HEK293 (cell line): ENCODE measurements around the gene UGT1A3.

Experiments used
- CTCF ChIA-PET: fragments of 350-600 bp; formaldehyde crosslinking; extraction: SDS; loops from one replicate; lab custom pipeline; 2021; ENCODE audit warnings: antibody characterized with exemption; lab: Yijun Ruan, JAX
- POLR2A ChIA-PET: fragments of 300-600 bp; formaldehyde crosslinking; extraction: SDS; loops from one replicate; lab custom pipeline; 2020; ENCODE audit warnings: antibody characterized with exemption, inconsistent platforms; lab: Yijun Ruan, JAX
- H3K27ac ChIP-seq: fragments of 200-500 bp; sonication (Bioruptor generic); 2 replicates; pipeline ENCODE4 v1.5.1; 2014; ENCODE audit warnings: low read depth, low read length, control low read depth, inconsistent platforms; ENCODE audit errors: extremely low read depth
- H3K36me3 ChIP-seq, 2 experiments: fragments of 200-500 bp in 1 of 2; sonication (Bioruptor generic) in 1 of 2; 1 replicate in 1 of 2; 2 replicates in 1 of 2; pipeline ENCODE4 v1.5.1; 2014 to 2017; ENCODE audit warnings: inconsistent platforms in 2 of 2, low read length in 2 of 2; ENCODE audit not compliant: control insufficient read depth in 2 of 2, insufficient read depth in 1 of 2
- H3K4me1 ChIP-seq: fragments of 200-500 bp; sonication (Bioruptor generic); 2 replicates; pipeline ENCODE4 v1.5.1; 2014; ENCODE audit warnings: mild to moderate bottlenecking, low read length, inconsistent platforms; ENCODE audit not compliant: control insufficient read depth, insufficient read depth
- H3K4me3 ChIP-seq: 2 replicates; pipeline ENCODE4 v1.5.1; 2011; ENCODE audit warnings: low read depth, mild to moderate bottlenecking, control low read depth, low read length, moderate library complexity
- H3K9me3 ChIP-seq: fragments of 200-500 bp; sonication (Bioruptor generic); 2 replicates; pipeline ENCODE4 v1.5.1; 2014; ENCODE audit warnings: low read depth, low read length, inconsistent platforms; ENCODE audit not compliant: control insufficient read depth, insufficient read depth
- GLIS1 ChIP-seq: fragments of 450-650 bp; formaldehyde crosslinking; IDR thresholded peaks from 2 replicates; pipeline ENCODE4 v1.5.1; 2016; ENCODE audit warnings: missing biosample characterization, missing genetic modification characterization
- HOXA7 ChIP-seq: sonication (generic); formaldehyde crosslinking; IDR thresholded peaks from 2 replicates; pipeline ENCODE4 v1.8.1; 2022; ENCODE audit warnings: missing genetic modification reagents, borderline replicate concordance
- HOXC10 ChIP-seq: sonication (generic); formaldehyde crosslinking; IDR thresholded peaks from 2 replicates; pipeline ENCODE4 v1.8.1; 2023; ENCODE audit warnings: mild to moderate bottlenecking, missing genetic modification reagents
- KLF1 ChIP-seq: fragments of 450-650 bp; formaldehyde crosslinking; IDR thresholded peaks from 2 replicates; pipeline ENCODE4 v1.5.1; 2016; ENCODE audit warnings: missing biosample characterization, missing genetic modification characterization
- ZFP69B ChIP-seq: fragments of 450-650 bp; formaldehyde crosslinking; IDR thresholded peaks from 2 replicates; pipeline ENCODE4 v1.5.1; 2016; ENCODE audit warnings: missing biosample characterization, missing genetic modification characterization
- ZNF514 ChIP-seq: fragments of 450-650 bp; formaldehyde crosslinking; IDR thresholded peaks from 2 replicates; pipeline ENCODE4 v1.5.1; 2016; ENCODE audit warnings: missing biosample characterization, missing genetic modification characterization
- ZNF624 ChIP-seq: fragments of 450-650 bp; formaldehyde crosslinking; IDR thresholded peaks from 2 replicates; pipeline ENCODE4 v1.5.1; 2017; ENCODE audit warnings: missing biosample characterization, missing genetic modification characterization
- ZNF654 ChIP-seq: fragments of 450-650 bp; formaldehyde crosslinking; IDR thresholded peaks from 2 replicates; pipeline ENCODE4 v1.5.1; 2016; ENCODE audit warnings: low read depth, missing biosample characterization, missing genetic modification characterization
- ZNF792 ChIP-seq: fragments of 450-650 bp; formaldehyde crosslinking; IDR thresholded peaks from 2 replicates; pipeline ENCODE4 v1.5.1; 2016; ENCODE audit warnings: missing biosample characterization, missing genetic modification characterization
- TF ChIP-seq, protein P1 (sequence below): fragments of 450-650 bp; formaldehyde crosslinking; IDR thresholded peaks from 2 replicates; pipeline ENCODE4 v1.5.1; 2016; ENCODE audit warnings: missing biosample characterization, missing genetic modification characterization
- TF ChIP-seq, protein P2 (sequence below): fragments of 450-650 bp; formaldehyde crosslinking; IDR thresholded peaks from 2 replicates; pipeline ENCODE4 v1.5.1; 2016; ENCODE audit warnings: missing biosample characterization, missing genetic modification characterization
- TF ChIP-seq, protein P3 (sequence below): fragments of 450-650 bp; formaldehyde crosslinking; IDR thresholded peaks from 2 replicates; pipeline ENCODE4 v1.5.1; 2017; ENCODE audit warnings: missing biosample characterization, missing genetic modification characterization
- TF ChIP-seq, protein P4 (sequence below): fragments of 450-650 bp; formaldehyde crosslinking; IDR thresholded peaks from 2 replicates; pipeline ENCODE4; 2016; ENCODE audit warnings: missing biosample characterization, missing genetic modification characterization
- TF ChIP-seq, protein P5 (sequence below): fragments of 450-650 bp; formaldehyde crosslinking; IDR thresholded peaks from 2 replicates; pipeline ENCODE4 v1.5.1; 2017; ENCODE audit warnings: missing biosample characterization, missing genetic modification characterization
- TF ChIP-seq, protein P6 (sequence below): fragments of 450-650 bp; formaldehyde crosslinking; IDR thresholded peaks from 2 replicates; pipeline ENCODE4 v1.5.1; 2016; ENCODE audit warnings: missing biosample characterization, missing genetic modification characterization
- TF ChIP-seq, protein P7 (sequence below): IDR thresholded peaks from 2 replicates; pipeline ENCODE4 v1.6.1; 2011; ENCODE audit warnings: mild to moderate bottlenecking, low read depth, low read length, borderline replicate concordance
- TF ChIP-seq, protein P8 (sequence below): fragments of 450-650 bp; formaldehyde crosslinking; IDR thresholded peaks from 2 replicates; pipeline ENCODE4 v1.5.1; 2016; ENCODE audit warnings: missing biosample characterization, missing genetic modification characterization

The UGT1A3 gene

DNA sequence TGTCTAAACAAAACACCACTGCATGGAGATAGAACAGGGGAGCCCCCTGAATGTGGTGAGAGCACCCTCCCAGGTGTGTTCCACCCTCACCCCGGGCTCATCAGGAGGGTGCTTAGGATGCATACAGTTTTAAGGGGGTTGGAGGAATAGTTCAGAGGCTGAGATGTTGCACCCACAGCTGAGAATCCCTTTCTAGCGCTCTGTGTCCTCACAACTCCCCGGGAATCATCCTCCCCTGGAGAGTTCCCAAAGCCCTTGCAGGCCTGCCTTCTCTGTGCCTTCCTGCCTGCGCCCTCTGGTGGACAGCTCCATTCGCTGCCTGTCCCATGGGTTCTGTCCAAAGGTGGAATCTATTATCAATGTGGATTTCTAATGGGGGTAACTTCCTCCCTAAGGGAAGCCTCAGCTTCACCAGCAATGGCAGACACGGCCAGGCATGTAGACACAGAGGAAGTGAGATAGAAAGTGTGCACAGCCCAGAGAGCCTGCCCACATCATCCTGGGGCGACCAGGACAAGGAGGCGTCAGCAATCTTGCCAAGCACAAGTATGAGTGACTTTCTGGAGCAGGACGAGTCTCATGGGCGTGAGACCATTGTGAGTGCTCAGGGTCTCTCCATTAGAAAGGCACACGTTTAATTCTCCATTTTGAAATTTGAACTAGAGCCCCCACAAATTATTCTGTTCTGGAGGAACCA lies 17.4 kb upstream of the UGT1A3 start:
- TF ChIP-seq HOXA7 (CRISPR knock-in tag): no peak
- TF ChIP-seq, protein P1, sequence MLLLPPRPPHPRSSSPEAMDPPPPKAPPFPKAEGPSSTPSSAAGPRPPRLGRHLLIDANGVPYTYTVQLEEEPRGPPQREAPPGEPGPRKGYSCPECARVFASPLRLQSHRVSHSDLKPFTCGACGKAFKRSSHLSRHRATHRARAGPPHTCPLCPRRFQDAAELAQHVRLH: no peak
- no peak for TF ChIP-seq ZFP69B (tag by site-specific recombination)
- no peak for TF ChIP-seq ZNF624
- TF ChIP-seq KLF1 (tag by site-specific recombination): no peak
- TF ChIP-seq, protein P2, sequence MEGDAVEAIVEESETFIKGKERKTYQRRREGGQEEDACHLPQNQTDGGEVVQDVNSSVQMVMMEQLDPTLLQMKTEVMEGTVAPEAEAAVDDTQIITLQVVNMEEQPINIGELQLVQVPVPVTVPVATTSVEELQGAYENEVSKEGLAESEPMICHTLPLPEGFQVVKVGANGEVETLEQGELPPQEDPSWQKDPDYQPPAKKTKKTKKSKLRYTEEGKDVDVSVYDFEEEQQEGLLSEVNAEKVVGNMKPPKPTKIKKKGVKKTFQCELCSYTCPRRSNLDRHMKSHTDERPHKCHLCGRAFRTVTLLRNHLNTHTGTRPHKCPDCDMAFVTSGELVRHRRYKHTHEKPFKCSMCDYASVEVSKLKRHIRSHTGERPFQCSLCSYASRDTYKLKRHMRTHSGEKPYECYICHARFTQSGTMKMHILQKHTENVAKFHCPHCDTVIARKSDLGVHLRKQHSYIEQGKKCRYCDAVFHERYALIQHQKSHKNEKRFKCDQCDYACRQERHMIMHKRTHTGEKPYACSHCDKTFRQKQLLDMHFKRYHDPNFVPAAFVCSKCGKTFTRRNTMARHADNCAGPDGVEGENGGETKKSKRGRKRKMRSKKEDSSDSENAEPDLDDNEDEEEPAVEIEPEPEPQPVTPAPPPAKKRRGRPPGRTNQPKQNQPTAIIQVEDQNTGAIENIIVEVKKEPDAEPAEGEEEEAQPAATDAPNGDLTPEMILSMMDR (tag by site-specific recombination): peak; percentile 65
- peak; percentile 53 for TF ChIP-seq ZNF654 (tag by site-specific recombination)
- TF ChIP-seq, protein P3, sequence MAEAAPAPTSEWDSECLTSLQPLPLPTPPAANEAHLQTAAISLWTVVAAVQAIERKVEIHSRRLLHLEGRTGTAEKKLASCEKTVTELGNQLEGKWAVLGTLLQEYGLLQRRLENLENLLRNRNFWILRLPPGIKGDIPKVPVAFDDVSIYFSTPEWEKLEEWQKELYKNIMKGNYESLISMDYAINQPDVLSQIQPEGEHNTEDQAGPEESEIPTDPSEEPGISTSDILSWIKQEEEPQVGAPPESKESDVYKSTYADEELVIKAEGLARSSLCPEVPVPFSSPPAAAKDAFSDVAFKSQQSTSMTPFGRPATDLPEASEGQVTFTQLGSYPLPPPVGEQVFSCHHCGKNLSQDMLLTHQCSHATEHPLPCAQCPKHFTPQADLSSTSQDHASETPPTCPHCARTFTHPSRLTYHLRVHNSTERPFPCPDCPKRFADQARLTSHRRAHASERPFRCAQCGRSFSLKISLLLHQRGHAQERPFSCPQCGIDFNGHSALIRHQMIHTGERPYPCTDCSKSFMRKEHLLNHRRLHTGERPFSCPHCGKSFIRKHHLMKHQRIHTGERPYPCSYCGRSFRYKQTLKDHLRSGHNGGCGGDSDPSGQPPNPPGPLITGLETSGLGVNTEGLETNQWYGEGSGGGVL: no peak
- TF ChIP-seq, protein P4, sequence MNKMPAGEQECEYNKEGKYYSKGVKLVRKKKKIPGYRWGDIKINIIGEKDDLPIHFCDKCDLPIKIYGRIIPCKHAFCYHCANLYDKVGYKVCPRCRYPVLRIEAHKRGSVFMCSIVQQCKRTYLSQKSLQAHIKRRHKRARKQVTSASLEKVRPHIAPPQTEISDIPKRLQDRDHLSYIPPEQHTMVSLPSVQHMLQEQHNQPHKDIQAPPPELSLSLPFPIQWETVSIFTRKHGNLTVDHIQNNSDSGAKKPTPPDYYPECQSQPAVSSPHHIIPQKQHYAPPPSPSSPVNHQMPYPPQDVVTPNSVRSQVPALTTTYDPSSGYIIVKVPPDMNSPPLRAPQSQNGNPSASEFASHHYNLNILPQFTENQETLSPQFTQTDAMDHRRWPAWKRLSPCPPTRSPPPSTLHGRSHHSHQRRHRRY: no peak
- TF ChIP-seq, protein P5, sequence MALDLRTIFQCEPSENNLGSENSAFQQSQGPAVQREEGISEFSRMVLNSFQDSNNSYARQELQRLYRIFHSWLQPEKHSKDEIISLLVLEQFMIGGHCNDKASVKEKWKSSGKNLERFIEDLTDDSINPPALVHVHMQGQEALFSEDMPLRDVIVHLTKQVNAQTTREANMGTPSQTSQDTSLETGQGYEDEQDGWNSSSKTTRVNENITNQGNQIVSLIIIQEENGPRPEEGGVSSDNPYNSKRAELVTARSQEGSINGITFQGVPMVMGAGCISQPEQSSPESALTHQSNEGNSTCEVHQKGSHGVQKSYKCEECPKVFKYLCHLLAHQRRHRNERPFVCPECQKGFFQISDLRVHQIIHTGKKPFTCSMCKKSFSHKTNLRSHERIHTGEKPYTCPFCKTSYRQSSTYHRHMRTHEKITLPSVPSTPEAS (tag by site-specific recombination): no peak
- TF ChIP-seq HOXC10 (CRISPR knock-in tag): no peak
- no peak for TF ChIP-seq ZNF514 (tag by site-specific recombination)
- peak; percentile 65 for TF ChIP-seq GLIS1 (tag by site-specific recombination)
- TF ChIP-seq, protein P6, sequence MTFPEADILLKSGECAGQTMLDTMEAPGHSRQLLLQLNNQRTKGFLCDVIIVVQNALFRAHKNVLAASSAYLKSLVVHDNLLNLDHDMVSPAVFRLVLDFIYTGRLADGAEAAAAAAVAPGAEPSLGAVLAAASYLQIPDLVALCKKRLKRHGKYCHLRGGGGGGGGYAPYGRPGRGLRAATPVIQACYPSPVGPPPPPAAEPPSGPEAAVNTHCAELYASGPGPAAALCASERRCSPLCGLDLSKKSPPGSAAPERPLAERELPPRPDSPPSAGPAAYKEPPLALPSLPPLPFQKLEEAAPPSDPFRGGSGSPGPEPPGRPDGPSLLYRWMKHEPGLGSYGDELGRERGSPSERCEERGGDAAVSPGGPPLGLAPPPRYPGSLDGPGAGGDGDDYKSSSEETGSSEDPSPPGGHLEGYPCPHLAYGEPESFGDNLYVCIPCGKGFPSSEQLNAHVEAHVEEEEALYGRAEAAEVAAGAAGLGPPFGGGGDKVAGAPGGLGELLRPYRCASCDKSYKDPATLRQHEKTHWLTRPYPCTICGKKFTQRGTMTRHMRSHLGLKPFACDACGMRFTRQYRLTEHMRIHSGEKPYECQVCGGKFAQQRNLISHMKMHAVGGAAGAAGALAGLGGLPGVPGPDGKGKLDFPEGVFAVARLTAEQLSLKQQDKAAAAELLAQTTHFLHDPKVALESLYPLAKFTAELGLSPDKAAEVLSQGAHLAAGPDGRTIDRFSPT: no peak
- Histone ChIP-seq H3K27ac (no peak overlapping the region), H3K4me1 (no peaks in the 10 kb centered on the region), H3K36me3 (no peaks in the 10 kb centered on the region), H3K4me3 (no peak overlapping the region), H3K9me3 (no peaks in the 10 kb centered on the region)
- ChIA-PET CTCF (interaction anchor here (0.6 to 2.8 kb wide), 27 partner anchors 10 to 394 kb away, joined by 3 to 11 read pairs (median 4); no protein-coding TSS in a partner anchor), POLR2A (no interaction called here)

DNA sequence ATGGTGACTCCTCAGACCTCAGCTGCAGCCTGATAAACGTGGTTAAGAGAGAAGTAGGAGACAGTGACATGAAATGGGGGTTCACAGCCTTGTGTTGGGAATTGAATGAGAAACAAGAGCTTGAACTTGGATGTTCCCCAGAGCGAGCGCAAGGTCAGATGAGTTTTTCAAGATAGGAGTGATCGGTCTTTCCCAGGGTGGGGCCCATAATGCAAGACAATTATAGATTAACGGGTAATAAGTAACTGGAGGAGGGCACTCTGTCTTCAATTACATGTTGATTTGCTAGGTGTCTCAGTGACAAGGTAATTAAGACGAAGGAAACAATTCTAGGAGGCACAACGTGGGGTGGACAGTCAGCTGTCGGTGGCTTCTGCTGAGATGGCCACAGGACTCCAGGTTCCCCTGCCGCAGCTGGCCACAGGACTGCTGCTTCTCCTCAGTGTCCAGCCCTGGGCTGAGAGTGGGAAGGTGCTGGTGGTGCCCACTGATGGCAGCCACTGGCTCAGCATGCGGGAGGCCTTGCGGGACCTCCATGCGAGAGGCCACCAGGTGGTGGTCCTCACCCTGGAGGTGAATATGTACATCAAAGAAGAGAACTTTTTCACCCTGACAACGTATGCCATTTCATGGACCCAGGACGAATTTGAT lies 16.1 kb upstream of the UGT1A3 start, which contains the start of gene UGT1A5:
Gene UGT1A5 (plus strand): TSS at position 297 of the 651 bp plus-strand sequence. CDS start 85 bp downstream, at position 382.
- TF ChIP-seq, protein P7, sequence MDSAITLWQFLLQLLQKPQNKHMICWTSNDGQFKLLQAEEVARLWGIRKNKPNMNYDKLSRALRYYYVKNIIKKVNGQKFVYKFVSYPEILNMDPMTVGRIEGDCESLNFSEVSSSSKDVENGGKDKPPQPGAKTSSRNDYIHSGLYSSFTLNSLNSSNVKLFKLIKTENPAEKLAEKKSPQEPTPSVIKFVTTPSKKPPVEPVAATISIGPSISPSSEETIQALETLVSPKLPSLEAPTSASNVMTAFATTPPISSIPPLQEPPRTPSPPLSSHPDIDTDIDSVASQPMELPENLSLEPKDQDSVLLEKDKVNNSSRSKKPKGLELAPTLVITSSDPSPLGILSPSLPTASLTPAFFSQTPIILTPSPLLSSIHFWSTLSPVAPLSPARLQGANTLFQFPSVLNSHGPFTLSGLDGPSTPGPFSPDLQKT: no peak
- TF ChIP-seq, protein P2 (tag by site-specific recombination): no peak
- TF ChIP-seq, protein P8, sequence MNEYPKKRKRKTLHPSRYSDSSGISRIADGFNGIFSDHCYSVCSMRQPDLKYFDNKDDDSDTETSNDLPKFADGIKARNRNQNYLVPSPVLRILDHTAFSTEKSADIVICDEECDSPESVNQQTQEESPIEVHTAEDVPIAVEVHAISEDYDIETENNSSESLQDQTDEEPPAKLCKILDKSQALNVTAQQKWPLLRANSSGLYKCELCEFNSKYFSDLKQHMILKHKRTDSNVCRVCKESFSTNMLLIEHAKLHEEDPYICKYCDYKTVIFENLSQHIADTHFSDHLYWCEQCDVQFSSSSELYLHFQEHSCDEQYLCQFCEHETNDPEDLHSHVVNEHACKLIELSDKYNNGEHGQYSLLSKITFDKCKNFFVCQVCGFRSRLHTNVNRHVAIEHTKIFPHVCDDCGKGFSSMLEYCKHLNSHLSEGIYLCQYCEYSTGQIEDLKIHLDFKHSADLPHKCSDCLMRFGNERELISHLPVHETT (tag by site-specific recombination): no peak
- TF ChIP-seq ZNF792 (tag by site-specific recombination): no peak
- TF ChIP-seq, all 188 proteins: peak for 0
- no peaks in the 10 kb centered on the region for H3K4me1 ChIP-seq
- no peak within 1 kb of the TSS for H3K4me3 ChIP-seq
- no peak within 1 kb of the TSS for H3K27ac ChIP-seq
- ChIA-PET POLR2A (no interaction called here), CTCF (interaction anchor here (1.1 to 2.8 kb wide), 6 partner anchors 37 to 269 kb away, joined by 3 to 11 read pairs (median 4); no protein-coding TSS in a partner anchor)
- H3K9me3 ChIP-seq: no peaks in the 10 kb centered on the region
- no peaks in the 10 kb centered on the region for H3K36me3 ChIP-seq
